PFSK-1 (cell line): ENCODE results near the gene EEFSEC.

Experiments used
- FOXP2 ChIP-seq: optimal IDR thresholded peaks from 2 replicates; pipeline ENCODE3; 2011; ENCODE audit warnings: borderline replicate concordance, control low read depth, inconsistent platforms; ENCODE audit not compliant: insufficient read depth; ENCODE audit errors: extremely low read length, extremely low read depth
- POLR2AphosphoS5 ChIP-seq: IDR thresholded peaks from 2 replicates; pipeline ENCODE4 v1.6.1; 2012; ENCODE audit warnings: low read depth, mild to moderate bottlenecking, control low read depth, low read length, moderate library complexity
- REST ChIP-seq, 2 experiments: IDR thresholded peaks; 2 replicates each; pipeline versions ENCODE4 v1.6.1 to v1.8.0; 2011 to 2012; ENCODE audit warnings: low read depth in 2 of 2, low read length in 2 of 2, control low read depth in 1 of 2, inconsistent platforms in 1 of 2, mild to moderate bottlenecking in 1 of 2, moderate library complexity in 1 of 2; ENCODE audit not compliant: insufficient read depth in 1 of 2
- SIN3A ChIP-seq: IDR thresholded peaks from 2 replicates; pipeline ENCODE4 v1.6.1; 2012; ENCODE audit warnings: mild to moderate bottlenecking, low read length, moderate library complexity, borderline replicate concordance; ENCODE audit not compliant: insufficient read depth
- TAF1 ChIP-seq: IDR thresholded peaks from 2 replicates; pipeline ENCODE4 v1.6.1; 2012; ENCODE audit warnings: low read length, control low read depth, borderline replicate concordance; ENCODE audit not compliant: insufficient read depth

EEFSEC gene

DNA sequence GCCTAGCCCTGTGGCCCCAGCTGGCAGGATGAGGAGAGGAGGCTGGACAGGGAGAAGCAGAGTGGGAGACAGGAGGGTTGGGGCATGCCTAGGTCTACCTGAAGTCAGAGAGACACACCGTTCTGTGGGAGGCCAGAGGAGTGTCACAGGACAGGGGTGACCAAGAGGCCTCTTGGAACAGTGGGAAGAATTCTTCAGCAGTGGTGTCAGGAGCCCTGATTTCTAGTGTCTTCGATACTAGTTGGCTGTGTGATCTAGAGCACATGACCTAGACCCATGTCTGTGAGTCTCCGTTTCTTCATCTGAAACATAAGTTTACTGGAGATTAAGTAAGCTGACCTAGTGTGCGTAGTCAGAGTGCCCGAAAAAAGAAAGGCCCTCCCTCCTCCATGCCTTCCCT lies 92.2 kb downstream of the EEFSEC start:
- no peak for TF ChIP-seq TAF1
- TF ChIP-seq POLR2AphosphoS5: no peak
- no peak for TF ChIP-seq REST (IDR thresholded peaks at IDR 0.05; ENCODE audit: insufficient read depth in 1 of 2, low read depth in 2 of 2, low read length in 2 of 2)
- TF ChIP-seq SIN3A: no peak

DNA sequence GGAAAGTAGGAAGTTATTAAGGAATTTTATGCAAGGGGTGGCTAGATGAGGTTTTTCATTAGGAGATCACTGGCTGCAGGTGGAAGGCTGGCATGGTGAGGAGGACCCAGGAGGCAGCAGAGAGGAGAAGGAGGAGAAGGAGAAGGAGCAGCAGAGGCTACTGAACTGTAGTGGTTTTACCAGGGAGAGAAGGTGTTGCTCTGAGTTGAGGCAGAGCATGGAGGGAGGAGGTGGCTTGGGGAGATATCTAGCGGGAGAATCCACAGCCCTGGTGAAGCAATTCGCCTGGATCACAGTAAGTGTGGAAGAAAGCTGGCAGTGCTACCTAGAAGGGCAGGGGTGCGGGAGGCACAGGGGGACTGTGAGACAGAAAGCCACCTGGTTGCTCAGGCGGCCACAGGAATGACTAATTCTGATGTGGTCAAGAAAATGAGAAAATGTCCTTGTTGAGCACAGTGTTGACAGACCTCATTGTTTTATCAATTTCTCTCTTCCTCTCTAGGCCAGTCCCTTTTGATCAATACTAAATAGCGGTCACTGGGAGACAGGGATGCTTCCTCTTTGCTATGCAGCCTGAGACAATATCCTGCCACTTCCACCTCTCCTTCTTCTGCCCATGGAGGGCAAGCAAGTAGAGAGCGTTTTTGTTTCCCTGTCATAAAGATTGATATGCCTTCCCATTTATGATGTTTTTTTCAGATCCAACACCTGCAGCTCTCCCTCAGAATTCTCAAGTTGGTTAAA lies 94.6 kb downstream of the EEFSEC start:
- TF ChIP-seq REST (IDR thresholded peaks at IDR 0.05; ENCODE audit: insufficient read depth in 1 of 2, low read depth in 2 of 2, low read length in 2 of 2): no peak
- TF ChIP-seq FOXP2: no peak
- TF ChIP-seq SIN3A: no peak
- no peak for TF ChIP-seq POLR2AphosphoS5
- no peak for TF ChIP-seq TAF1

GRCh38 chr3:128252083-128252482 lies 98.8 kb downstream of the EEFSEC start:
- TF ChIP-seq TAF1 (no peak), REST (IDR thresholded peaks at IDR 0.05; ENCODE audit: insufficient read depth in 1 of 2, low read depth in 2 of 2, low read length in 2 of 2) (no peak), SIN3A (no peak), POLR2AphosphoS5 (no peak), FOXP2 (no peak)

GRCh38 chr3:128253150-128253549 lies 99.9 kb downstream of the EEFSEC start:
- TF ChIP-seq SIN3A (no peak), POLR2AphosphoS5 (no peak), FOXP2 (no peak), TAF1 (no peak), REST (IDR thresholded peaks at IDR 0.05; ENCODE audit: insufficient read depth in 1 of 2, low read depth in 2 of 2, low read length in 2 of 2) (no peak)

DNA sequence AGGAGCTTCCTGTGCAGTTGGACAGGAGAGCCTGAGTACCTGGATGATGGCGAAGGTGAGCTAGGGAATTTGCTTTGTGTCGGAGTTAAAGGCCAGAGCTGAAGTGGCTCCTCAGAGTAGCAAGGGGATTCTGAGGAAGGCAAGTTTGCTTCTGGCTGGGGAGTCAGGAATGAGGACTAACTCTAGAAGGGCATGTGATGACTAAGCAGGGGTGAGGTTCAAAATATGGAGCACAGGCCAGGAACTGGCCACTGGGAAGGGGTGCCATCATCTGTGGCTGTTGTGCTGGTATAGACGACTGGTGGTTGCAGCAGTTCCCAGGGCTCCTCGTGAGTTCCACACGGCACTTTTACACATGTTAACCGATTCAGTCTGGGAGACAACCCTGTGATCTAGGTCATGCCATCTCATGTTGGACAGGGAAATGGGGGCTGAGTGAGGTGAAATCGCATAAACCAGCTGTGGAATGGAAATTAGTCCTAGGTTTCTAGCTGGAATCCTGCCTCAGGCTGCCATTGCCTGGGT lies 100.8 kb downstream of the EEFSEC start:
- no peak for TF ChIP-seq POLR2AphosphoS5
- no peak for TF ChIP-seq TAF1
- TF ChIP-seq SIN3A: no peak
- TF ChIP-seq REST (IDR thresholded peaks at IDR 0.05; ENCODE audit: insufficient read depth in 1 of 2, low read depth in 2 of 2, low read length in 2 of 2): no peak
- TF ChIP-seq FOXP2: no peak
